Spinal cord (tissue), 10 donors: ENCODE measurements around the gene CEBPE. TPM values are rescaled to one million over a fixed set of nuclear protein-coding genes. Genes with fewer than 3 reads are reported as not detected.

Experiments
- DNase-seq, 6 donors: peaks; one replicate each; pipeline versions ENCODE4 v3.0.0 to v3.0.0-alpha.2; 2013 to 2015; ENCODE audit warnings: low spot score in 6 of 6, low read depth in 4 of 6
- H3K27ac ChIP-seq: one replicate; pipeline ENCODE4 v1.5.1; 2013; ENCODE audit warnings: low read depth, low read length, control low read depth
- H3K27me3 ChIP-seq: one replicate; pipeline ENCODE4 v1.6.1; 2013; ENCODE audit warnings: low read length; ENCODE audit not compliant: control insufficient read depth, insufficient read depth
- H3K36me3 ChIP-seq: one replicate; pipeline ENCODE4 v1.6.1; 2013; ENCODE audit warnings: low read length; ENCODE audit not compliant: control insufficient read depth, insufficient read depth
- H3K4me1 ChIP-seq: one replicate; pipeline ENCODE4 v1.6.1; 2013; ENCODE audit warnings: low read length; ENCODE audit not compliant: control insufficient read depth, insufficient read depth
- H3K4me3 ChIP-seq: one replicate; pipeline ENCODE4 v1.5.1; 2013; ENCODE audit warnings: low read depth, low read length, control low read depth
- H3K9me3 ChIP-seq: one replicate; pipeline ENCODE4 v1.6.1; 2013; ENCODE audit warnings: low read length; ENCODE audit not compliant: control insufficient read depth, insufficient read depth
- WGBS: methylation state at CpG from one replicate; pipeline ENCODE4 v1.1.5; 2013; ENCODE audit warnings: missing lambda C conversion rate; ENCODE audit not compliant: insufficient coverage; 5-methylcytosine and 5-hydroxymethylcytosine counted together
- polyA plus RNA-seq, 2 donors: library from polyadenylated mRNA; unstranded; fragments of 120-200 nt; gene quantifications; one replicate each; pipeline ENCODE4 v1.2.1, GENCODE V29; 2013; ENCODE audit not compliant: insufficient read length in 2 of 2
- total RNA-seq, 2 donors: library from RNA; depleted of rRNA in 1 of 2; stranded (reverse); fragments of 120-200 nt in 1 of 2; fragments of >200 nt in 1 of 2; gene quantifications; one replicate each; pipeline versions ENCODE4 v1.2.3 to v1.2.4, GENCODE V29; 2013 to 2014
- donor health status: healthy.

CEBPE gene
- total and polyA plus RNA-seq, 4 donors: 0.17 to 1.5 TPM; not detected in 2

GRCh38 chr14:23125011-23125410 is 6.0 kb upstream of the CEBPE start:
- WGBS: 60% methylated on average over 1 of the region's 3 CpGs

GRCh38 chr14:23124337-23124954 is 5.4 kb upstream of the CEBPE start:
- no peak for DNase-seq
- no peak overlapping the region for H3K4me3 ChIP-seq
- 91% methylated on average over 10 of the region's 13 CpGs for WGBS
- H3K9me3 ChIP-seq: no peaks in the 10 kb centered on the region
- no peaks in the 10 kb centered on the region for H3K27me3 ChIP-seq
- peaks cover 4% of the 10 kb centered on the region for H3K36me3 ChIP-seq
- peaks cover 12% of the 10 kb centered on the region for H3K4me1 ChIP-seq
- H3K27ac ChIP-seq: no peak overlapping the region

More at GRCh38 chr14:23125011-23125410, 6.0 kb upstream of the CEBPE start:
- H3K4me1 ChIP-seq: peaks cover 12% of the 10 kb centered on the region
- peaks cover 4% of the 10 kb centered on the region for H3K36me3 ChIP-seq
- DNase-seq: no peak
- no peaks in the 10 kb centered on the region for H3K9me3 ChIP-seq
- no peak overlapping the region for H3K4me3 ChIP-seq
- H3K27me3 ChIP-seq: no peaks in the 10 kb centered on the region
- no peak overlapping the region for H3K27ac ChIP-seq

- H3K27ac ChIP-seq: no peak overlapping the region
- WGBS: 43% methylated on average over 8 of the region's 8 CpGs
- peaks cover 4% of the 10 kb centered on the region for H3K36me3 ChIP-seq
- no peaks in the 10 kb centered on the region for H3K9me3 ChIP-seq
- peak in 2 of 6 donors; percentile 11 to 37 for DNase-seq
- H3K4me3 ChIP-seq: no peak overlapping the region
- H3K4me1 ChIP-seq: peaks cover 12% of the 10 kb centered on the region
- H3K27me3 ChIP-seq: no peaks in the 10 kb centered on the region
These were observed 4.4 kb upstream of the CEBPE start for GRCh38 chr14:23123419-23123818.

GRCh38 chr14:23122086-23122485 is 3.0 kb upstream of the CEBPE start:
- DNase-seq: no peak
- no peak overlapping the region for H3K4me3 ChIP-seq
- peaks cover 12% of the 10 kb centered on the region for H3K4me1 ChIP-seq
- no peaks in the 10 kb centered on the region for H3K36me3 ChIP-seq
- no peak overlapping the region for H3K27ac ChIP-seq
- H3K27me3 ChIP-seq: no peaks in the 10 kb centered on the region
- no peaks in the 10 kb centered on the region for H3K9me3 ChIP-seq
- WGBS: 88% methylated on average over 5 of the region's 6 CpGs

- 36% methylated on average over 6 of the region's 6 CpGs for WGBS
- H3K4me3 ChIP-seq: no peak overlapping the region
- no peaks in the 10 kb centered on the region for H3K9me3 ChIP-seq
- H3K4me1 ChIP-seq: peaks cover 12% of the 10 kb centered on the region
- no peak overlapping the region for H3K27ac ChIP-seq
- H3K27me3 ChIP-seq: no peaks in the 10 kb centered on the region
- no peaks in the 10 kb centered on the region for H3K36me3 ChIP-seq
- peak in 2 of 6 donors; percentile 26 to 48 for DNase-seq
These were observed 2.3 kb upstream of the CEBPE start for GRCh38 chr14:23121361-23121771.

- H3K4me3 ChIP-seq: no peak overlapping the region
- 0% methylated on average over 7 of the region's 9 CpGs for WGBS
- peaks cover 12% of the 10 kb centered on the region for H3K4me1 ChIP-seq
- no peaks in the 10 kb centered on the region for H3K27me3 ChIP-seq
- peak; percentile 64 to 96 (median 78) for DNase-seq
- no peaks in the 10 kb centered on the region for H3K36me3 ChIP-seq
- H3K27ac ChIP-seq: no peak overlapping the region
- H3K9me3 ChIP-seq: no peaks in the 10 kb centered on the region
These were observed 1.6 kb upstream of the CEBPE start for GRCh38 chr14:23120541-23121251.

GRCh38 chr14:23119363-23120327 is 590 bp upstream of the CEBPE start:
- H3K4me3 ChIP-seq: no peak overlapping the region
- DNase-seq: no peak
- H3K9me3 ChIP-seq: no peaks in the 10 kb centered on the region
- no peak overlapping the region for H3K27ac ChIP-seq
- H3K27me3 ChIP-seq: no peaks in the 10 kb centered on the region
- H3K36me3 ChIP-seq: no peaks in the 10 kb centered on the region
- 73% methylated on average over 13 of the region's 16 CpGs for WGBS
- H3K4me1 ChIP-seq: peaks cover 12% of the 10 kb centered on the region

GRCh38 chr14:23117371-23118020 is 1.6 kb downstream of the CEBPE start:
- no peaks in the 10 kb centered on the region for H3K9me3 ChIP-seq
- no peak overlapping the region for H3K4me3 ChIP-seq
- peaks cover 9% of the 10 kb centered on the region for H3K4me1 ChIP-seq
- no peaks in the 10 kb centered on the region for H3K27me3 ChIP-seq
- no peaks in the 10 kb centered on the region for H3K36me3 ChIP-seq
- DNase-seq: no peak
- no peak overlapping the region for H3K27ac ChIP-seq
- WGBS: 85% methylated on average over 31 of the region's 32 CpGs

GRCh38 chr14:23115918-23116317 is 3.1 kb downstream of the CEBPE start:
- 89% methylated on average over 3 of the region's 5 CpGs for WGBS
- Histone ChIP-seq H3K4me3 (no peak overlapping the region), H3K27me3 (peaks cover 2% of the 10 kb centered on the region), H3K27ac (no peak overlapping the region), H3K36me3 (no peaks in the 10 kb centered on the region), H3K9me3 (no peaks in the 10 kb centered on the region), H3K4me1 (peaks cover 2% of the 10 kb centered on the region)
- no peak for DNase-seq
